ENCODE data around the gene KRTAP5-9.

DNA sequence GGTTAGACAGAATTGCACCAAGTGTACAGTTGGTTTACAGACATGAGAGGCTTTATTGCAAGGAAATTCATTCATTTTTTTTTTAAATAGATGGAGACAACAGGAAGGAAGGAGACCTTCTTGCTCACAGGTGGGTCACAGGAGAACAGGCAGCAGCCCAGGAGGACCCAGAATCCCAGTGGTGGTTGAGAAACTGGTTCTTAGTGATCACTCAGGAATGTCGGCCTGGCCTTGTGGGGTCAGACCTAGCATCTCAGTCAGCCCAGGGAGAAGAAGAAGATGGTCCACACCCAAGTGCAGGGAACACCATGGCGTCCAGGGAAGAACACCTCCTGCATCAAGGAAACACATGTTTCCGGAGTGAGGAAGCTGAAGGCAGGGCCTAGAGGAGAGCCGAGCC is 33.6 kb downstream of the KRTAP5-9 start:
- no peak for TF ChIP-seq EP300 (IDR thresholded peaks at IDR 0.05)
- TF ChIP-seq, protein P1, sequence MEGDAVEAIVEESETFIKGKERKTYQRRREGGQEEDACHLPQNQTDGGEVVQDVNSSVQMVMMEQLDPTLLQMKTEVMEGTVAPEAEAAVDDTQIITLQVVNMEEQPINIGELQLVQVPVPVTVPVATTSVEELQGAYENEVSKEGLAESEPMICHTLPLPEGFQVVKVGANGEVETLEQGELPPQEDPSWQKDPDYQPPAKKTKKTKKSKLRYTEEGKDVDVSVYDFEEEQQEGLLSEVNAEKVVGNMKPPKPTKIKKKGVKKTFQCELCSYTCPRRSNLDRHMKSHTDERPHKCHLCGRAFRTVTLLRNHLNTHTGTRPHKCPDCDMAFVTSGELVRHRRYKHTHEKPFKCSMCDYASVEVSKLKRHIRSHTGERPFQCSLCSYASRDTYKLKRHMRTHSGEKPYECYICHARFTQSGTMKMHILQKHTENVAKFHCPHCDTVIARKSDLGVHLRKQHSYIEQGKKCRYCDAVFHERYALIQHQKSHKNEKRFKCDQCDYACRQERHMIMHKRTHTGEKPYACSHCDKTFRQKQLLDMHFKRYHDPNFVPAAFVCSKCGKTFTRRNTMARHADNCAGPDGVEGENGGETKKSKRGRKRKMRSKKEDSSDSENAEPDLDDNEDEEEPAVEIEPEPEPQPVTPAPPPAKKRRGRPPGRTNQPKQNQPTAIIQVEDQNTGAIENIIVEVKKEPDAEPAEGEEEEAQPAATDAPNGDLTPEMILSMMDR (IDR thresholded peaks at IDR 0.05): no peak
